ENCODE measurements around the gene SELPLG. TPM values are rescaled to one million over a fixed set of nuclear protein-coding genes. Genes with fewer than 3 reads are reported as not detected.

SELPLG gene
- total RNA-seq, 2 donors from 2014 or later, result 2.6 to 5.3 TPM

DNA sequence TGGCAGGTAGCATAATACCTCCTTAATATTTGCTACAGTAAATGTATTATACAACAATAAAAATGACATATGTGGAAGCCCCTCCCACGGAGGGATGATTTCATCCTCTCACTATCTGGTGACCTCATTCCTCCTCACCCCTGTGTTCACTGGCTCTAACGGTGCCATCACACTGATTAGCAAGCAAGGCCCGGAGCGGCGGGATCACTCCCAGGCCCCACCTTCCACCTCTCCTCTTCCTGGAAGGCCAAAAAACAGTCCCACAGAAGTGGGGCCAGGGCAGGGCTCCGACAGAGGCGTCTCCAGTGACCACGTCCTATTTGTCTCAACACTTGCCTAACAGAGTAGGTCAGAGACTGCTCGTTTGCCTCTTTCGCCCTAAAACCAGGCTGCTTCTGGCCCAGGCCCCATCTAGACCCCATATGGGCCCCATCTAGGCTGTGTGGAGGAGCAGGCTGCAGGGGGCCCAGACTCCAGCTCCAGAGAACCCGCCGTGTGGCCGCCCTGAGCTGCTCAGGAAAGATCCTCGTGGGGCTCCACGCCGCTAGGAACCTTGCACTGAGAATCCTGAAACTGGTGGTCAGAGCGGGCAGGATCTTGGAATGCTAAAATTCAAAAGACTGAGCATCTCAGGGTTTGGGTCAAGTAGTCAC lies 3.7 kb downstream of the SELPLG start:
- WGBS, result 67% methylated on average over 17 of the region's 17 CpGs
- DNase-seq (ENCODE audit: low spot score), result no peak
- intact Hi-C loops (cut with DNase I), result no loop called here
- Histone ChIP-seq H3K4me1 (replicated peaks) (peaks cover 3% of the 10 kb centered on the region), H3K4me3 (no peak overlapping the region), H3K9me3 (no peaks in the 10 kb centered on the region), H3K27me3 (replicated peaks; ENCODE audit: insufficient read depth) (no peaks in the 10 kb centered on the region), H3K36me3 (no peaks in the 10 kb centered on the region), H3K27ac (no peak overlapping the region)
- no peak for TF ChIP-seq POLR2A (IDR thresholded peaks at IDR 0.05)
- no peak for TF ChIP-seq POLR2AphosphoS5 (IDR thresholded peaks at IDR 0.05)
- TF ChIP-seq, protein P1, sequence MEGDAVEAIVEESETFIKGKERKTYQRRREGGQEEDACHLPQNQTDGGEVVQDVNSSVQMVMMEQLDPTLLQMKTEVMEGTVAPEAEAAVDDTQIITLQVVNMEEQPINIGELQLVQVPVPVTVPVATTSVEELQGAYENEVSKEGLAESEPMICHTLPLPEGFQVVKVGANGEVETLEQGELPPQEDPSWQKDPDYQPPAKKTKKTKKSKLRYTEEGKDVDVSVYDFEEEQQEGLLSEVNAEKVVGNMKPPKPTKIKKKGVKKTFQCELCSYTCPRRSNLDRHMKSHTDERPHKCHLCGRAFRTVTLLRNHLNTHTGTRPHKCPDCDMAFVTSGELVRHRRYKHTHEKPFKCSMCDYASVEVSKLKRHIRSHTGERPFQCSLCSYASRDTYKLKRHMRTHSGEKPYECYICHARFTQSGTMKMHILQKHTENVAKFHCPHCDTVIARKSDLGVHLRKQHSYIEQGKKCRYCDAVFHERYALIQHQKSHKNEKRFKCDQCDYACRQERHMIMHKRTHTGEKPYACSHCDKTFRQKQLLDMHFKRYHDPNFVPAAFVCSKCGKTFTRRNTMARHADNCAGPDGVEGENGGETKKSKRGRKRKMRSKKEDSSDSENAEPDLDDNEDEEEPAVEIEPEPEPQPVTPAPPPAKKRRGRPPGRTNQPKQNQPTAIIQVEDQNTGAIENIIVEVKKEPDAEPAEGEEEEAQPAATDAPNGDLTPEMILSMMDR (IDR thresholded peaks at IDR 0.05), result no peak

GRCh38 chr12:108629151-108629550 lies 4.5 kb downstream of the SELPLG start:
- DNase-seq (ENCODE audit: low spot score), result no peak
- Histone ChIP-seq H3K4me1 (replicated peaks) (peaks cover 3% of the 10 kb centered on the region), H3K9me3 (no peaks in the 10 kb centered on the region), H3K27ac (no peak overlapping the region), H3K4me3 (no peak overlapping the region), H3K27me3 (replicated peaks; ENCODE audit: insufficient read depth) (no peaks in the 10 kb centered on the region), H3K36me3 (no peaks in the 10 kb centered on the region)
- TF ChIP-seq POLR2A (IDR thresholded peaks at IDR 0.05) (no peak), POLR2AphosphoS5 (IDR thresholded peaks at IDR 0.05) (no peak)
- TF ChIP-seq, protein P1 (IDR thresholded peaks at IDR 0.05), result no peak
- intact Hi-C loops (cut with DNase I), result no loop called here
- 91% methylated on average over 5 of the region's 5 CpGs for WGBS

DNA sequence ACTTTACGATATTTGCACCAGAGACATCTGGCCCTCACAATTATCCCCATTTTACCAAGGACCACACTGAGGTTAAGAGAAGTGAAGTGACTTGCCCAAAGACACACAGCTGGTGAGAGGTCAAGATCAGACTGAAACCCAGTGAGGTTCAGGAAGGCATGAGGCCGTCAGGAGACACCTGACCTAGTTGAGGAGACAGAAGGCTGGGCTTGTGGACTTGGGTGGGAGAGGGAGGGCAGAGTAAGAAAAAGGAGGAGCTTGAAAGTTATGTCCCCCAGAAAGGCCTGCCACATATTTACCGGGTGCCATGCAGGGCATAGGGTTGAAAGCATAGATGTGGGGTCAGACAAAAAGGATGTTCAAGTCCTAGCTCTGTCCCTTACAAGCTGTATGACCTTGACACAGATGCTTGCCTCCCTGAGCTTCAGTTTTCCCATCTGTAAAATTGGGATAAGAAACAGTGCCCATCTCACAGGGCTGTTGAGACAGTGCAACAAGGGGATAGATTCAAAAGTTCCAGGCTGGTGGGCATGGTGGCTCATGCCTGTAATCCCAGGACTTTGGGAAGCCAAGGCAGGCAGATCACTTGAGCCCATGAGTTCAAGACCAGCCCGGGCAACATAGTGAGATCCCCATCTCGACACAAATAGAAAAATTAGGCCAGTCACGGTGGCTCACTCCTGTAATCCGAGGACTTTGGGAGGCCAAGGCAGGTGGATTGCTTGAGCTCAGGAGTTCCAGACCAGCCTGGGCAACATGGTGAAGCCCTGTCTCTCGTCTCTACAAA lies 6.4 kb downstream of the SELPLG start:
- no peak for DNase-seq (ENCODE audit: low spot score)
- 91% methylated on average over 8 of the region's 8 CpGs for WGBS
- H3K27me3 ChIP-seq (replicated peaks; ENCODE audit: insufficient read depth), result no peaks in the 10 kb centered on the region

DNA sequence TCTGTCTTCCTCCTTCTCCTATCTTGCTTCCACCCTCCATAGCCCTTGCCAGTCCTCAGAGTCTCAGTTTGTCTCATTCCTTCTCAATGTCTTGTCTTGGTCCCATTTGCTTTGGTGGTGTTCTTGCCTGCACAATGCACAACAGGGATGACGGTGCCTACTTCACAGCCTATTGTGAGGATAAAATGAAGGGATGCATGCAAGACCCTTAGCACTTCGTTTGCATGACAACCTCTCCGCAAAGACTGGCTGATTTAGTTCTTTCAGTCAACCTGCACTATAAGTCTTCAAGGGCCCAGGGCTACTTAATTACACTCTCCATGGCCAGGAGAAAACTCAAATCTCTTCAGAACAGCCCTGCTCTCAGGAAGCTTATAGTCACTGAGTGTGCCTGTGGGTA lies 8.5 kb downstream of the SELPLG start:
- H3K27ac ChIP-seq, result no peak overlapping the region
- intact Hi-C loops (cut with DNase I), result no loop called here
- no peak overlapping the region for H3K4me3 ChIP-seq
- H3K27me3 ChIP-seq (replicated peaks; ENCODE audit: insufficient read depth), result no peaks in the 10 kb centered on the region
- H3K4me1 ChIP-seq (replicated peaks), result peaks cover 3% of the 10 kb centered on the region
- no peaks in the 10 kb centered on the region for H3K9me3 ChIP-seq
- TF ChIP-seq POLR2A (IDR thresholded peaks at IDR 0.05) (no peak), POLR2AphosphoS5 (IDR thresholded peaks at IDR 0.05) (no peak)
- TF ChIP-seq, protein P1 (IDR thresholded peaks at IDR 0.05), result no peak
- WGBS, result 72% methylated on average over 3 of the region's 3 CpGs
- no peaks in the 10 kb centered on the region for H3K36me3 ChIP-seq
- DNase-seq (ENCODE audit: low spot score), result no peak

More for the DNA sequence above, 6.4 kb downstream of the SELPLG start:
- no peaks in the 10 kb centered on the region for H3K36me3 ChIP-seq
- intact Hi-C loops (cut with DNase I), result no loop called here
- H3K9me3 ChIP-seq, result no peaks in the 10 kb centered on the region
- no peak for TF ChIP-seq POLR2A (IDR thresholded peaks at IDR 0.05)
- peaks cover 3% of the 10 kb centered on the region for H3K4me1 ChIP-seq (replicated peaks)
- H3K27ac ChIP-seq, result no peak overlapping the region
- no peak overlapping the region for H3K4me3 ChIP-seq

DNA sequence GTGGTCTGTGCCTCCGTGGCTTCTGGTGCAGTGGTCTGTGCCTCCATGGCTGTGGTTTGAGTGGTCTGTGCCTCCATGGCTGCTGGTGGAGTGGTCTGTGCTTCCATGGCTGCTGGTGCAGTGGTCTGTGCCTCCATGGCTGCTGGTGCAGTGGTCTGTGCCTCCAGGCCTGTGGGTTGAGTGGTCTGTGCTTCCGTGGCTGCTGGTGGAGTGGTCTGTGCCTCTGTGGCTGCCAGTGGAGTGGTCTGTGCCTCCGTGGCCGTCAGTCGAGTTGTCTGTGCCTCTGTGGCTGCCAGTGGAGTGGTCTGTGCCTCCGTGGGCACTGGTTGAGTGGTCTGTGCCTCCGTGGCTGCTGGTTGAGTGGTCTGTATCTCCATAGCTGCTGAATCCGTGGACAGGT lies 10.1 kb downstream of the SELPLG start:
- no peak for TF ChIP-seq POLR2A (IDR thresholded peaks at IDR 0.05)
- TF ChIP-seq POLR2AphosphoS5 (IDR thresholded peaks at IDR 0.05), result no peak
- TF ChIP-seq, protein P1 (IDR thresholded peaks at IDR 0.05), result no peak
- intact Hi-C loops (cut with DNase I), result no loop called here

More for the DNA sequence above, 10.1 kb downstream of the SELPLG start:
- Histone ChIP-seq H3K36me3 (no peaks in the 10 kb centered on the region), H3K4me1 (replicated peaks) (peaks cover 3% of the 10 kb centered on the region), H3K27ac (no peak overlapping the region), H3K27me3 (replicated peaks; ENCODE audit: insufficient read depth) (no peaks in the 10 kb centered on the region), H3K9me3 (no peaks in the 10 kb centered on the region), H3K4me3 (no peak overlapping the region)
- WGBS, result 90% methylated on average over 8 of the region's 8 CpGs
- no peak for DNase-seq (ENCODE audit: low spot score)

All from prostate gland (tissue), 2 donors.